Stimulated activated CD4-positive, alpha-beta T cell treated with anti-CD3 and anti-CD28 coated beads, TNF-alpha, amount 100 ng/mL, for 48 hours (primary cell): ENCODE results near the gene HRH1.
"Not testable (repeated sequence)": the region's sequence is repeated elsewhere in the genome, so short reads cannot be mapped to it uniquely, and the experiment has no call there.

Source experiments
- DNase-seq, 3 donors: peaks; one replicate each; pipeline ENCODE4 v3.0.0-alpha.2; 2020; ENCODE audit warnings: low read depth in 3 of 3

Gene HRH1

DNA sequence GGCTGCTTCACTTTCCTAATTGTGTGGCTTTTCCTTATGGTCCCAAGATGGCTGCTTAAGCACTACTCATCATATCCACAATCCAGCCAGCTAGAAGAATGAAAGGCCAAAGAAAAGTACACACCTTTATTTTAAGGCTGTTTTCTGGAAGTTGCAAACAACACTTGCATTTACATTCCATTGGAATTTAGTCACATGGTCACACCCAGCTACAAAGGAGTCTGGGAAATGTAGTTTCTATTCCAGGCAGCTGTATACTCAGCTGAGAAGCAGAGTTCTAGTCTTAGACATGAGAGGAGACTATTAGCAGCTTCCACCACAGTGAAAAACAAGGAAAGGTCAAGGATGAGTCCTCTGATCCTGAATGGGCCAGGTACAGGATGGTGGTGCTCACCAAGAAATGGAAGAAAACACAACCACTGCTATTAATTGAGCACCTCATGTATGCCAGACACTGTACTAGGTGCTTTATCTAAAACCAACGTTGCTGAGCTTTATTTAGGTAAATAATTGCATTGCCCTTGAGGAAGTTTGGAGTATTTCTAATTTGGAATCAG lies 89.9 kb downstream of the HRH1 start:
- no peak for DNase-seq

- DNase-seq: no peak
Measured at GRCh38 chr3:11245276-11245675, 91.0 kb downstream of the HRH1 start.

DNA sequence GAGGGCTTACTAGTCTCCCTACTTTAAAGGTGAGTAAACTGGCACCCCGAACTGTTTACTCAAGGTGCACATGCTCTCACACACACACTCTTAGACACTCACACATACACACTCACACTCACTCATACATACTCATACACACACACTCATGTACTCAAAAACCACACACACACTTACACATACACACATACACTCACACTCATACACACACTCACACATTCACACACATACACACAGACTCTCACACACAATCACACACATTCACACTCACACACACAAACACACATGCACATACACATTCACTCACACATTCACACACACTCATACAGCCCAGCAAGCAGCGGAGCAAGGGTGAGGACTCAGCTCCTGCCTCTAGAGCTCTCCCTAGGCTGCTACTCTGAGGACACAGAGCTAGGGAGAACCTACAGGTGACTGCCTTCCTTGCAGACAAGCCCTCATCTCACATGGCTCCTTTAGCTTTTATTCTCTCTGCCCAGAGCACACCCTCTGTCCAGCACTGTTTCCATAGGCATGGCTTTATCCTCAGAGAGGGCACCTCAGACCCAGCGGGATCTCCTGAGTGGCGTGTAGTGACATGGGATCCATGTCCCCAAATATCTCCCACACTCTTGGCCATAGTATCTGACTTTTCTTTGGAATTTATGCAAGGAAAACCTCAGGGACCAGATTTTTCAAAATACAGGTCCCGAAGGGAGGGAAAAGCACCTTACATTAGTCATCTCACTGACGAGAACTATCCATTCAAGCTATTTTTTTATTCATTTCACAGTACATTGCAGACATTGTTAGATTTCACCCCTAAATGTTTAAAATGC lies 91.8 kb downstream of the HRH1 start:
- DNase-seq: no peak

- no peak for DNase-seq
Measured at GRCh38 chr3:11246663-11246970, 92.3 kb downstream of the HRH1 start.

DNA sequence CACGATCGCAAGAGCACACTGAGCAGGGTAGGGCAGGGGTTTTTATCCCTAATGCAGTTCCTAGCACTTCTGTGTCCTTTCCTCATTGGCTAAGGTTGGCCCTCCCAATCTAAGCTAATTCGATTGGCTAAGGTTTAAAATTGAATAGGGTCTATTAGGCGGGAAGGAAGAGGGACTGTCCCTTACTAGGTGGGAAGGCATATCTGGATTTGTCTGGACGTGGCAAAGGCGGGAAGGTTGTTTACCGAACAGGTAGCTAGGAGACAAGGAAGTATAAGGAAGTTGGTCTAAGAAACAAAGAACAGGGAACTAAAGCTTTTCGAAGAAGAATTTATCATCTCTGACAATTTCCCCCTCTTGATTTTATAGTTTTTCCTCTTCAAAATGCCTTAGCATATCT lies 93.1 kb downstream of the HRH1 start:
- DNase-seq: no peak

GRCh38 chr3:11248596-11248995 lies 94.3 kb downstream of the HRH1 start:
- no peak for DNase-seq

- DNase-seq: no peak
Measured at GRCh38 chr3:11250902-11251806, 96.9 kb downstream of the HRH1 start.

DNA sequence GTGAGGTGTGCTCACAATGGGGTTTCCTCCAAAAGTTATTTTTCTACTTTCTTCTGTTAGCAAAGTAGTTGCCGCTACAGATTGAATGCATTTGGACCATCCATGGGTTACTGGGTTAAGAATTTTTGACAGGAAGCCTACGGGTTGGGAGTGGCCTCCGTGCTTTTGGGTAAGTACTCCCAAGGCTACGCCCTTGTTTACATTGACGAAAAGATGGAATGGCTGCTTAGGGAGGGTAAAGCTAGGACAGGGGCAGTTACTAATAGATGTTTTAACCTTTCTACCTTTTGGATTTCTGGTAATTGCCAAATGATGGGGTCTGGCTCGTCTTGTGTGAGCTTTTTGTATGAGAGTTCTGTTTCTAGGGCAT lies 97.5 kb downstream of the HRH1 start:
- no peak for DNase-seq

DNA sequence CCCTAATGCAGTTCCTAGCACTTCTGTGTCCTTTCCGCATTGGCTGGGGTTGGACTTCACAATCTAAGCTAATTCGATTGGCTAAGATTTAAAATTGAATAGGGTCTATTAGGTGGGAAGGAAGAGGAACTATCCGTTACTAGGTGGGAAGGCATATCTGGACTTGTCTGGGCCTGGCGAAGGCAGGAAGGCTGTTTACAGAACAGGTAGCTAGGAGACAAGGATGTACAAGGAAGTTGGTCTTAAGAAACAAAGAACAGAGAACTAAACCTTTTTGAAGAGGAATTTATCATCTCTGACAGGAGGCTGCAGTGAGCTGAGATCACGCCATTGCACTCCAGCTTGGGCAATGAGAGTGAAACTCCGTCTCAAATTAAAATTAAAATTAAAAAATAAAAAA lies 100.6 kb downstream of the HRH1 start:
- DNase-seq: no peak

DNA sequence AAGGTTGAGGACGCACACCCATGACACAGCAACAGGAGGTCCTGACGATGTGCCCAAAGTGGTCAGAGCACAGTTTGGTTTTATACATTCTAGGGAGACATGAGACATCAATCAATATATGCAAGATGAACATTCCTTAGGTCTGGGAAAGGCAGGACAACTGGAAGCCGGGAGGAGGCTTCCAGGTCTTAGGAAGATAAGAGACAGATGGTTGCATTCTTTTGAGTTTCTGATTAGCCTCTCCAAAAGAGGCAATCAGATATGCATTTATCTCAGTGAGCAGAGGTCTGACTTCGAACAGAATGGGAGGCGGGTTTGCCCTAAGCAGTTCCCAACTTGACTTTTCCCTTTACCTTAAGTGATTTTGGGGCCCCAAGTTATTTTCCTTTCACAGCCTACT lies 101.2 kb downstream of the HRH1 start:
- DNase-seq: not testable (repeated sequence)

- DNase-seq: no peak
Measured at GRCh38 chr3:11258958-11259357, 104.7 kb downstream of the HRH1 start.

GRCh38 chr3:11260460-11260859 lies 106.2 kb downstream of the HRH1 start:
- DNase-seq: no peak

- DNase-seq: no peak
Measured at GRCh38 chr3:11269007-11269406, 114.7 kb downstream of the HRH1 start.

GRCh38 chr3:11271986-11272904 lies 118.0 kb downstream of the HRH1 start, which contains the start of gene ATG7:
ATG7 (plus strand) TSS chr3:11272397; CDS start chr3:11298696, 26,299 bp downstream.
- DNase-seq: peak; percentile 93 to 96 (median 94)

- no peak for DNase-seq
Measured at GRCh38 chr3:11272906-11273574, 118.7 kb downstream of the HRH1 start.

- no peak for DNase-seq
Measured at GRCh38 chr3:11273891-11274291, 119.6 kb downstream of the HRH1 start.

DNA sequence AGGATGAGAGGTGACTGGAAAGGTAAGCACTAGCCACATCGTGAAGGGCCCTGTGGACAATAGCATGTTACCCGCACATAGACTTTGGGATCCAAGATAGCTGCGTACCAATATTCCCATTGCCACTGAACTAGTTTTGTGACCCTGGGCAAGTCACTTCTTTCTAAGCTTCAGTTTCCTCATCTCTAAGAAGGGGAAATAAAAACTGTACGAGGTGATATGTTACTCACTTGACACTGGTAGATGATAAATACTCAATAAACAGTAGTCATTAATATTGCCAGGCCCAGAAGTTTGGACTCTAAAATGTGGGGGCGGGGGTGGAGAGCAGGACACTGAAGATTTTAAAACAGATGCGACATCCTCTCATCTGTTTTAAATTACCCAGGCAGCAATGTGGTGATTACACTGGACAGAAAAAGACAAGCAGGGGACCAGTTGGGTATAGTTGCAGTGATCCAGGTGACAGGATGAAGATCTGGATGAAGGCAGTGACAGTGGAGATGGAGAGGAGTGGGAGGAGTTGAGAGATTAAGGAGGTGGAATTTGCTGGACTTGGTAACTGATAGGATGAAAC lies 120.4 kb downstream of the HRH1 start:
- DNase-seq: no peak

DNA sequence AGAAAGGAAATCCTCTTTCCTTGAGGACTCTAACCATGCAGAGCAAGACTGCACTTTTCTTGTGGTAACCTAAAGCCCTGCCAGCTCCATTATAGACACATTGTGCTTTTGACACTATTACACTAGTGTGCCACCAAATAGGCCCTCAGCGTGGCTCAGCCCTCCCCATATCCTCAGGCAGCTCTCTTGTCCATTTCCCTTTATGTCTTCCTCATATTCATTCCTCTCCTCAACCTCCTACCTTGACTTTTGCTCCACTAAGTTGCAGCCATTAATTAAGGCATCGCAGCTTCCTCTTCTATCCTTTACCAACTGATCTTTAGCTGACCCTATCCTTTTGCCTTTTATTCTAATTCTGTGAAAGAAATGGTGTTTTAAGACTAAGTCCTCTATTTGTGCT lies 121.6 kb downstream of the HRH1 start:
- DNase-seq: no peak

DNA sequence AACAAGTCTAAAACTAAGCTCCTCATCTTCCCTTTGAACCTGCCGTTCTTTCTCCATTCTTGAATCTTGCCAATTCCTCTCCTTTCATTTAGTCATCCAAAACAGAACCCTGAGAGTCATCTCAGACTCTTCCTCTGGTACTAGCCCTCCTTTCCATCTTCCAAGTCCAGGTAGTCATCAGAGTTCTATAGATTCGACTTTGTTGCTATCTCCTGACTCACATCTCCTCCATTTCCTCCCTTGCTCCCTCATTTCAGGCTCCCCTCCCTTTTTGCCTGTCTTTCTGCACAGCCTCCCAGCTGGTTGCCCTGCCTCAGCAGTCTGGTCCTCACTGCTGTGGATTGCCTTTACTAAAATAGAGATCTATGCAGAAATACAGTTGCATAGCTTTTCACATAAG lies 122.6 kb downstream of the HRH1 start:
- DNase-seq: no peak

DNA sequence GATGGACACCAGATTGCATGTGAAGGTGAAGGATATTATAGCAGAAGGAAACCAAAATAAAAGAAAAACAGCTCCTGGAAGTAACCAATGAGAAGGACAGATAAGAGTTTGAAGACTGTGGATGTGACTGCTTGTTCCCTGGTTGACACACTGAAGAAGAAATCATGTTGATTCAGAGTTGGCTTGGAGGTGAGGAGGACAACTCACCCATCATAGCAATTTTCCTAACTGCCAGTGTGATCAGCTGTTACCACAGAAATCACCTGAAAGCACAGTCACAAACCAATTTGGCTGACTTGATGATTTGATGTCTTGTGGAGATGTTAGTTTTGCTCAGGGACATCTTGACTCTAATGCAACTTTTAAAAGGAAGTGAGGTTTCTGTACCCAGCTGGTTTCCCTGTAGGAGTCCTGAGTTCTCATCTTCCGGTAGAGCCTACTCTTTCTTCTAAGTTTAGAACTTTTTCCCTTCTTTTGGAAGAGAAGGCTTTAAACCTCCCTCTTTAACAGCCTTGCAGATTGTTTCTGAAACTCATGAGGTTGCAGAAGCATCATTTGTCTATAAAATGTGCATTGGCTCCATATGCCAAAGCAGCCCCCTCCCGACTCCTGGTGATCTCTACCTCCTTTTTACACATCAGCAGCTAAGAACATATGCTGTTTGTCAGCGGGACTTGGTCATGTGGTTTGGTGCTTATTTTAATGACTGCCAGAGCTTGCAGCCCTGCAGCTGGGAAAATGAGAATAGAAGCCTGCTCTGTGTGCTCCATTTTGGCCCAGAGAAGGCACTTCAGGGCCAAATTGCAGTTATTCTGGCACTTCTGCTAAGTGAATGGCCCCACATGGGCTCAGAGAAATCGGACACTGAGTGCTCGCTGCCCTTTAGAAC lies 128.2 kb downstream of the HRH1 start:
- no peak for DNase-seq
